Measurements from ENCODE around the gene CLNS1A.
A peak's percentile ranks its signal among the peaks of the same experiment; 100 is the strongest.
"Not testable (repeated sequence)": the region's sequence is repeated elsewhere in the genome, so short reads cannot be mapped to it uniquely, and the experiment has no call there.

Gene CLNS1A

GRCh38 chr11:77642228-77642627 is 4.6 kb upstream of the CLNS1A start:
- no peak for DNase-seq (ENCODE audit: extremely low read depth, insufficient read length)
- H3K4me3 ChIP-seq (replicated peaks; ENCODE audit: low read depth, low read length): no peak overlapping the region
- no peaks in the 10 kb centered on the region for H3K36me3 ChIP-seq (ENCODE audit: control insufficient read depth, insufficient read depth, low read length)
- H3K27me3 ChIP-seq (replicated peaks; ENCODE audit: control insufficient read depth, insufficient read depth, low read length): no peaks in the 10 kb centered on the region
- no peak for TF ChIP-seq CTCF (IDR thresholded peaks at IDR 0.05; ENCODE audit: insufficient read depth, low read length, poor library complexity, severe bottlenecking)

DNA sequence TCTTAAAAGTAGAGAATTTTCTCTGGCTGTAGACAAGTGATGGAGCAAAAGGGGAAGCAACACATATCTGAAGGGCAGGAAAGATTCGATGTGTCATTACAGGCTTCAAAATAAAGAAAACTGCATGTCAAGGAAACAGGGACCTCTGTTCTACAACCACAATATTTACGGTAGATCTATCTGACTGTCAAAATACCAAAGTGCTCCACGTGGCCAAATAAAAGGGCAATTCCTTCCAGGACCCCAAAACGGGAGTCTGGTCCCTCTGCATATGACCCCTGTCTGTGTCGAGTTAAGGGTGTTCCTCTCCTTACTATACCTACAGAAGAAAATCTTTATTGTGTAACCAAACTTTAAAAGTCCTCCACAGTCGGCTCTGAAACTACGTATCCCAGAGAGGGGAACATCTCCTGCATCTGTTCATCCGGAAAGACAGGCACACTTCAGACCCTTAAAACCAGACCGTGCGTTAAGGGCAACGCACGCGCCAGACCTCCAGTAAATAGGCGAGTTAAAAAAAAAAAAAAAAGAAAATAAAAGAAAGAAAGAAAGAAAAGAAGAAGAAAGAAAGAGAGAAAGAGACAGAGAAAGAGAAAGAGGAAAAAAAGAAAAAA is 756 bp downstream of the CLNS1A start:
- Histone ChIP-seq H3K36me3 (ENCODE audit: control insufficient read depth, insufficient read depth, low read length) (no peaks in the 10 kb centered on the region), H3K4me3 (replicated peaks; ENCODE audit: low read depth, low read length) (peak overlapping the region; percentile 92), H3K27me3 (replicated peaks; ENCODE audit: control insufficient read depth, insufficient read depth, low read length) (no peaks in the 10 kb centered on the region)
- no peak for DNase-seq (ENCODE audit: extremely low read depth, insufficient read length)
- no peak for TF ChIP-seq CTCF (IDR thresholded peaks at IDR 0.05; ENCODE audit: insufficient read depth, low read length, poor library complexity, severe bottlenecking)

GRCh38 chr11:77633926-77634325 is 3.7 kb downstream of the CLNS1A start:
- not testable (repeated sequence) for H3K4me3 ChIP-seq (replicated peaks; ENCODE audit: low read depth, low read length); DNase-seq (ENCODE audit: extremely low read depth, insufficient read length); H3K36me3 ChIP-seq (ENCODE audit: control insufficient read depth, insufficient read depth, low read length); H3K27me3 ChIP-seq (replicated peaks; ENCODE audit: control insufficient read depth, insufficient read depth, low read length)

GRCh38 chr11:77630157-77630710 is 7.4 kb downstream of the CLNS1A start:
- H3K36me3 ChIP-seq (ENCODE audit: control insufficient read depth, insufficient read depth, low read length): peaks cover 4% of the 10 kb centered on the region
- no peak for TF ChIP-seq CTCF (IDR thresholded peaks at IDR 0.05; ENCODE audit: insufficient read depth, low read length, poor library complexity, severe bottlenecking)

DNA sequence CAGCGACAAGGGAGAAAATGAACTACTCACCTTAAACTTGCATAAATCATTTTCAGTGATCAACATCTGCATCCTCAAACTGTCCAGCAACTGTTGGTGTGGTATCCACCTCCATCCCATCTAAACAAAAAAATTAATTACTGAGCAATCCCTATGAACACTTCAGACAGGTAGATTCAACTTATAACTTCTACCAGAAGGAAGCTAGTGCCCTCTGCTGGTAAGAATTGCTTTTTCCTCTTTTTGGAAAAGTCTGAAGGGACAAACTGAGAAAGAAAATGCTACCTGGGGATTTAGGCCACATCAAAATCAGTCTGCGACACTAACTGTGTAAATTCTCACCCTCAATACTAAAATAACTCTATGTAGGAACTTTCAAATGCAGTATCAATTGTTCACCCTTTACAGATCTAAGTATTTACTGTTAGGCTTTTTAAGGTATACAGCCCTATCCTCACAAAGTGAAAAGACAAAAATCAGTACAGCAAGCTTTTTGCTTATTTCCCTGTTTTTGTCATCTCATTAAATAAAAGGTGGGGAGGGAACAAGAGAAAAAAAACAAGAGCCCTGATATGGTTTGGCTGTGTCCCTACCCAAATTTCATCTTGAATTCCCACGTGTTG is 17.9 kb downstream of the CLNS1A start:
- peak; percentile 72 for TF ChIP-seq CTCF (IDR thresholded peaks at IDR 0.05; ENCODE audit: insufficient read depth, low read length, poor library complexity, severe bottlenecking)
- no peak for DNase-seq (ENCODE audit: extremely low read depth, insufficient read length)
- Histone ChIP-seq H3K36me3 (ENCODE audit: control insufficient read depth, insufficient read depth, low read length) (peaks cover 6% of the 10 kb centered on the region), H3K4me3 (replicated peaks; ENCODE audit: low read depth, low read length) (no peak overlapping the region), H3K27me3 (replicated peaks; ENCODE audit: control insufficient read depth, insufficient read depth, low read length) (no peaks in the 10 kb centered on the region)

More at GRCh38 chr11:77630157-77630710, 7.4 kb downstream of the CLNS1A start:
- no peaks in the 10 kb centered on the region for H3K27me3 ChIP-seq (replicated peaks; ENCODE audit: control insufficient read depth, insufficient read depth, low read length)
- no peak overlapping the region for H3K4me3 ChIP-seq (replicated peaks; ENCODE audit: low read depth, low read length)
- DNase-seq (ENCODE audit: extremely low read depth, insufficient read length): no peak

DNA sequence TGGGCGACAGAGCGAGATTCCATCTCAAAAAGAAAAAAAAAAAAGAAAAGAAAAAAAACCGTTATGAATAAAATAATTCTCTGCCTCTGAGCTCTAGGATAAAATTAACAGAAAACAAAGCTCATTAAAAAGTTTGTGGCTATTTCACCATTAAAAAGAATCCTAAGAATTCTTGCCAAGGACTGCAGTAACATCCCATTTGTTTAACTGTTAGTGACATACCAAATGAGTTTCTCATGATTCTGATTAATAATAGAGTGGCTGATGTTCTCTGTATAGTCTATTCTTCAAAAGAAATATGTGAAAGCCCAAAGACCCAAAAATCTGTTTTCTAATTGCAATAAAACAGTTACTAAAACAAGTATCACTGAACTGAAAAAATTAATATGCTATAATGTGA is 19.7 kb downstream of the CLNS1A start:
- DNase-seq (ENCODE audit: extremely low read depth, insufficient read length): no peak
- H3K27me3 ChIP-seq (replicated peaks; ENCODE audit: control insufficient read depth, insufficient read depth, low read length): no peaks in the 10 kb centered on the region
- TF ChIP-seq CTCF (IDR thresholded peaks at IDR 0.05; ENCODE audit: insufficient read depth, low read length, poor library complexity, severe bottlenecking): no peak
- no peak overlapping the region for H3K4me3 ChIP-seq (replicated peaks; ENCODE audit: low read depth, low read length)
- peaks cover 5% of the 10 kb centered on the region for H3K36me3 ChIP-seq (ENCODE audit: control insufficient read depth, insufficient read depth, low read length)

Data from GM06990 (cell line).